Measurements from ENCODE around the gene GPR153. TPM values are rescaled to one million over a fixed set of nuclear protein-coding genes. Genes with fewer than 3 reads are reported as not detected.

The GPR153 gene
- total RNA-seq, 1 experiment from 2014 or later: 3.2 TPM

- peak within 1 kb of the TSS; percentile 84 for H3K4me3 Mint-ChIP-seq (ENCODE audit: unreplicated experiment)
- H3K27ac Mint-ChIP-seq (ENCODE audit: unreplicated experiment): no peak within 1 kb of the TSS
- POLR2A ChIA-PET: interaction anchor here (0.7 to 1.3 kb wide), 2 partner anchors 29 to 38 kb away, joined by 3 to 6 read pairs; partner anchors contain the start of gene ICMT
Observed at GRCh38 chr1:6205849-6206519, 54.9 kb downstream of the GPR153 start, which contains the start of gene RNF207. TSS of gene RNF207 (plus strand) at chr1:6206119. CDS start at chr1:6206536, 417 bp downstream.

GRCh38 chr1:6202256-6202655 is 58.6 kb downstream of the GPR153 start:
- POLR2A ChIA-PET: no interaction called here
- intact Hi-C loops (cut with micrococcal nuclease; ENCODE audit: unreplicated experiment): no loop called here
- no peaks in the 10 kb centered on the region for H3K27me3 ChIP-seq (replicated peaks; ENCODE audit: control insufficient read depth, insufficient read depth, low read length)
- Mint-ChIP-seq H3K36me3 (ENCODE audit: insufficient read depth, unreplicated experiment) (peaks cover 27% of the 10 kb centered on the region), H3K4me3 (ENCODE audit: unreplicated experiment) (no peak overlapping the region), H3K27me3 (ENCODE audit: insufficient read depth, unreplicated experiment) (no peaks in the 10 kb centered on the region), H3K9me3 (ENCODE audit: unreplicated experiment) (no peaks in the 10 kb centered on the region), H3K27ac (ENCODE audit: unreplicated experiment) (no peak overlapping the region), H3K4me1 (ENCODE audit: low read depth, unreplicated experiment) (peaks cover 18% of the 10 kb centered on the region)
- H3K36me3 ChIP-seq (ENCODE audit: control insufficient read depth, insufficient read depth, low read length): no peaks in the 10 kb centered on the region
- TF ChIP-seq, protein P1, sequence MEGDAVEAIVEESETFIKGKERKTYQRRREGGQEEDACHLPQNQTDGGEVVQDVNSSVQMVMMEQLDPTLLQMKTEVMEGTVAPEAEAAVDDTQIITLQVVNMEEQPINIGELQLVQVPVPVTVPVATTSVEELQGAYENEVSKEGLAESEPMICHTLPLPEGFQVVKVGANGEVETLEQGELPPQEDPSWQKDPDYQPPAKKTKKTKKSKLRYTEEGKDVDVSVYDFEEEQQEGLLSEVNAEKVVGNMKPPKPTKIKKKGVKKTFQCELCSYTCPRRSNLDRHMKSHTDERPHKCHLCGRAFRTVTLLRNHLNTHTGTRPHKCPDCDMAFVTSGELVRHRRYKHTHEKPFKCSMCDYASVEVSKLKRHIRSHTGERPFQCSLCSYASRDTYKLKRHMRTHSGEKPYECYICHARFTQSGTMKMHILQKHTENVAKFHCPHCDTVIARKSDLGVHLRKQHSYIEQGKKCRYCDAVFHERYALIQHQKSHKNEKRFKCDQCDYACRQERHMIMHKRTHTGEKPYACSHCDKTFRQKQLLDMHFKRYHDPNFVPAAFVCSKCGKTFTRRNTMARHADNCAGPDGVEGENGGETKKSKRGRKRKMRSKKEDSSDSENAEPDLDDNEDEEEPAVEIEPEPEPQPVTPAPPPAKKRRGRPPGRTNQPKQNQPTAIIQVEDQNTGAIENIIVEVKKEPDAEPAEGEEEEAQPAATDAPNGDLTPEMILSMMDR (IDR thresholded peaks at IDR 0.05; ENCODE audit: insufficient read depth in 1 of 2, low read depth in 1 of 2, low read length in 1 of 2, severe bottlenecking in 1 of 2, unreplicated experiment in 1 of 2): no peak
- no TSS peak for BruUV-seq (replicated peaks)
- CTCF ChIA-PET: no interaction called here
- H3K4me3 ChIP-seq (ENCODE audit: low read depth, low read length): no peak overlapping the region
- H3K9me3 ChIP-seq: no peaks in the 10 kb centered on the region
- H3K4me1 ChIP-seq: peaks cover 14% of the 10 kb centered on the region
- no peak for DNase-seq

More at GRCh38 chr1:6205849-6206519, 54.9 kb downstream of the GPR153 start, which contains the start of gene RNF207:
- Histone ChIP-seq H3K9me3 (no peaks in the 10 kb centered on the region), H3K4me1 (no peaks in the 10 kb centered on the region; the same call in 1 of the 2 replicates), H3K4me3 (ENCODE audit: low read depth, low read length) (peak within 1 kb of the TSS; percentile 91), H3K27me3 (replicated peaks; ENCODE audit: control insufficient read depth, insufficient read depth, low read length) (no peaks in the 10 kb centered on the region), H3K36me3 (ENCODE audit: control insufficient read depth, insufficient read depth, low read length) (no peaks in the 10 kb centered on the region)
- intact Hi-C loops (cut with micrococcal nuclease; ENCODE audit: unreplicated experiment): no loop called here
- no peaks in the 10 kb centered on the region for H3K36me3 Mint-ChIP-seq (ENCODE audit: insufficient read depth, unreplicated experiment)
- BruUV-seq (replicated peaks): no TSS peak
- DNase-seq: peak; percentile 86 to 88
- no peaks in the 10 kb centered on the region for H3K9me3 Mint-ChIP-seq (ENCODE audit: unreplicated experiment)
- H3K27me3 Mint-ChIP-seq (ENCODE audit: insufficient read depth, unreplicated experiment): no peaks in the 10 kb centered on the region
- H3K4me1 Mint-ChIP-seq (ENCODE audit: low read depth, unreplicated experiment): no peaks in the 10 kb centered on the region
- CTCF ChIA-PET: interaction anchor here (0.7 to 1.0 kb wide), 5 partner anchors 29 to 156 kb away, joined by 3 to 9 read pairs (median 5); no protein-coding TSS in a partner anchor
- TF ChIP-seq, protein P1 (IDR thresholded peaks at IDR 0.05; ENCODE audit: insufficient read depth in 1 of 2, low read depth in 1 of 2, low read length in 1 of 2, severe bottlenecking in 1 of 2, unreplicated experiment in 1 of 2): no peak

DNA sequence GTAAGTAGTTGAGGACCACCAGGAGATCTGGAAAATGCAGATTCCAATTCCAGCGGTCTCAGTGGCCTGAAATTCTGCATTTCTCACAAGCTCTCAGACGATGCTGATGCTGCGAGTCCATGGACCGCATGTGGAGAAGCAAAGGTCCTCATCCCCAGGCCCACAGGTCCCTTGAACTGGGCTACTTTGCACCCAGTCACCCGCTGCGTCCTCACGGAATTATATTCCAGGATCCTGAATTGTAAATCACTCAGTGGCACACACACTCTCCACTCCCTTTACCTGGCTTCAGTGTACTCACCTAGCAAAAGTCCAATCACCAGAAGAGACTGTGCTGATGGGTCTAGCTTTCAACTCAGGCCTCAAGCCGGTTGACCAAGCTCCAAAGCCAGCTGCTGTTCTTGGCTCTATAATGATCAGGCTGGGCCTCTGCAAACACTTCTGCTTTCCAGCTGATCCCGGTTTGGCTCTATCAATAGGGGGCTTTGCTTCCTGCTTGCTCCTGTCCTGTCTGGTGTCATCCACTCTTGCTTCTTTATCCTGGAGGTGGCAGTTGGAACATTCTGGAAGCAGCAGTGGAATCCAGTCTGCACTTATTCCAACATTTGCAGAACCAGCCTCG is 60.6 kb downstream of the GPR153 start:
- POLR2A ChIA-PET: no interaction called here
- no peaks in the 10 kb centered on the region for H3K27me3 Mint-ChIP-seq (ENCODE audit: insufficient read depth, unreplicated experiment)
- intact Hi-C loops (cut with micrococcal nuclease; ENCODE audit: unreplicated experiment): no loop called here

More for the DNA sequence above, 60.6 kb downstream of the GPR153 start:
- Histone ChIP-seq H3K27me3 (replicated peaks; ENCODE audit: control insufficient read depth, insufficient read depth, low read length) (no peaks in the 10 kb centered on the region), H3K36me3 (ENCODE audit: control insufficient read depth, insufficient read depth, low read length) (no peaks in the 10 kb centered on the region; the same call in 1 of the 2 replicates), H3K4me1 (peaks cover 14% of the 10 kb centered on the region), H3K9me3 (no peaks in the 10 kb centered on the region), H3K4me3 (ENCODE audit: low read depth, low read length) (peak overlapping the region; percentile 34)
- TF ChIP-seq, protein P1 (IDR thresholded peaks at IDR 0.05; ENCODE audit: insufficient read depth in 1 of 2, low read depth in 1 of 2, low read length in 1 of 2, severe bottlenecking in 1 of 2, unreplicated experiment in 1 of 2): no peak
- no TSS peak for BruUV-seq (replicated peaks)
- Mint-ChIP-seq H3K9me3 (ENCODE audit: unreplicated experiment) (no peaks in the 10 kb centered on the region), H3K36me3 (ENCODE audit: insufficient read depth, unreplicated experiment) (peaks cover 44% of the 10 kb centered on the region), H3K27ac (ENCODE audit: unreplicated experiment) (peak overlapping the region; percentile 95), H3K4me3 (ENCODE audit: unreplicated experiment) (peak overlapping the region; percentile 83), H3K4me1 (ENCODE audit: low read depth, unreplicated experiment) (peaks cover 18% of the 10 kb centered on the region)
- CTCF ChIA-PET: interaction anchor here (0.6 kb wide), 1 partner anchor 43 kb away, joined by 3 read pairs; no protein-coding TSS in a partner anchor
- DNase-seq: no peak

All from Caco-2 (cell line).